H1 (cell line): ENCODE data around the gene RAD51C. TPM values are rescaled to one million over a fixed set of nuclear protein-coding genes. Genes with fewer than 3 reads are reported as not detected.

Experiments
- CTCF ChIA-PET: fragments of 300-600 bp; sonication (Branson Sonifier 250); formaldehyde crosslinking; loops from one replicate; lab custom pipeline; 2021; ENCODE audit not compliant: partially characterized antibody; lab: Charles Lee
- POLR2A ChIA-PET: fragments of 300-600 bp; sonication (Branson Sonifier 250); formaldehyde crosslinking; loops from one replicate; lab custom pipeline; 2021; ENCODE audit warnings: inconsistent platforms; ENCODE audit not compliant: partially characterized antibody; lab: Charles Lee
- DNase-seq, 2 experiments: peaks; one replicate each; pipeline versions ENCODE4 v3.0.0 to v3.0.0-alpha.2; 2010 to 2022; ENCODE audit warnings: low spot score in 2 of 2, low read depth in 1 of 2, mixed read lengths in 1 of 2
- FAIRE-seq: peaks from 2 replicates; lab custom pipeline; 2011; peaks lifted over from hg19 to GRCh38; lab: Jason Lieb, UNC
- H2AFZ ChIP-seq: 2 replicates; pipeline ENCODE4 v1.8.1; 2012; ENCODE audit warnings: low read length, inconsistent platforms
- H2AK5ac ChIP-seq: 2 replicates; pipeline ENCODE4 v1.6.1; 2013; ENCODE audit warnings: low read depth, low read length
- H2BK120ac ChIP-seq: replicated peaks from 2 replicates; pipeline ENCODE3; 2013; ENCODE audit warnings: low read depth, low read length, inconsistent platforms
- H2BK12ac ChIP-seq: 2 replicates; pipeline ENCODE4 v1.6.1; 2013; ENCODE audit warnings: low read depth, low read length
- H2BK15ac ChIP-seq: 2 replicates; pipeline ENCODE4 v1.6.1; 2013; ENCODE audit warnings: low read length
- H2BK20ac ChIP-seq: 2 replicates; pipeline ENCODE4 v1.6.1; 2013; ENCODE audit warnings: low read length
- H2BK5ac ChIP-seq: 2 replicates; pipeline ENCODE4 v1.6.1; 2013; ENCODE audit warnings: low read depth, low read length
- H3K14ac ChIP-seq: 2 replicates; pipeline ENCODE4 v1.6.1; 2013; ENCODE audit warnings: inconsistent platforms; ENCODE audit not compliant: insufficient read length
- H3K18ac ChIP-seq: 2 replicates; pipeline ENCODE4 v1.6.1; 2013; ENCODE audit warnings: low read length; ENCODE audit errors: extremely low read depth
- H3K23ac ChIP-seq: 2 replicates; pipeline ENCODE4 v1.6.1; 2013; ENCODE audit warnings: inconsistent platforms; ENCODE audit not compliant: insufficient read length
- H3K23me2 ChIP-seq: 2 replicates; pipeline ENCODE4 v1.6.1; 2013; ENCODE audit warnings: low read depth, low read length
- H3K27ac ChIP-seq: 2 replicates; pipeline ENCODE4 v1.6.1; 2011; ENCODE audit warnings: low read depth, low read length, inconsistent platforms
- H3K27me3 ChIP-seq, 4 experiments: replicated peaks in 1 of 4; 1 replicate in 1 of 4; 2 replicates in 3 of 4; pipeline versions ENCODE4 v1.6.1 to v1.8.1; 2011 to 2013; ENCODE audit warnings: low read length in 3 of 4, mild to moderate bottlenecking in 3 of 4, inconsistent platforms in 2 of 4, mixed read lengths in 2 of 4, moderate library complexity in 1 of 4; ENCODE audit not compliant: control insufficient read depth in 3 of 4, insufficient read depth in 3 of 4; ENCODE audit errors: extremely low read depth in 1 of 4
- H3K36me3 ChIP-seq, 4 experiments: 2 replicates each; pipeline versions ENCODE4 v1.6.1 to v1.8.1; 2011 to 2013; ENCODE audit warnings: mild to moderate bottlenecking in 4 of 4, low read length in 3 of 4, moderate library complexity in 2 of 4, control low read depth in 1 of 4, inconsistent platforms in 1 of 4; ENCODE audit not compliant: insufficient read depth in 4 of 4, control insufficient read depth in 2 of 4
- H3K4ac ChIP-seq: replicated peaks from 2 replicates; pipeline ENCODE3; 2013; ENCODE audit warnings: low read length, low read depth, mixed read lengths, inconsistent platforms; ENCODE audit not compliant: insufficient read length
- H3K4me1 ChIP-seq, 4 experiments: replicated peaks in 1 of 4; 1 replicate in 1 of 4; 2 replicates in 3 of 4; pipeline versions ENCODE4 v1.6.1 to v1.8.1; 2011 to 2013; ENCODE audit warnings: low read length in 3 of 4, inconsistent platforms in 2 of 4, mixed read lengths in 1 of 4; ENCODE audit not compliant: insufficient read depth in 4 of 4, control insufficient read depth in 3 of 4
- H3K4me2 ChIP-seq, 2 experiments: 2 replicates each; pipeline versions ENCODE4 v1.6.1 to v1.8.1; 2011 to 2013; ENCODE audit warnings: low read depth in 2 of 2, low read length in 2 of 2, control low read depth in 1 of 2, inconsistent platforms in 1 of 2, mild to moderate bottlenecking in 1 of 2; ENCODE audit not compliant: insufficient read depth in 1 of 2
- H3K4me3 ChIP-seq, 4 experiments: fragments of 200-600, 300-600 bp in 1 of 4; sonication (generic), shearing (Covaris generic), sonication (Bioruptor Twin) in 1 of 4; 2 replicates each; pipeline versions ENCODE4 v1.5.1 to v1.8.1; 2011 to 2016; ENCODE audit warnings: low read length in 4 of 4, low read depth in 3 of 4, control low read depth in 2 of 4, inconsistent platforms in 2 of 4, mild to moderate bottlenecking in 2 of 4, mixed read lengths in 1 of 4, moderate library complexity in 1 of 4; ENCODE audit not compliant: insufficient read depth in 2 of 4; ENCODE audit errors: extremely low read depth in 1 of 4
- H3K56ac ChIP-seq: replicated peaks from 2 replicates; pipeline ENCODE3; 2013; ENCODE audit warnings: low read depth, mild to moderate bottlenecking, mixed read lengths, low read length, inconsistent platforms; ENCODE audit not compliant: insufficient read length
- H3K79me1 ChIP-seq: 2 replicates; pipeline ENCODE4 v1.6.1; 2013; ENCODE audit warnings: low read depth, low read length, control low read depth
- H3K79me2 ChIP-seq, 2 experiments: 2 replicates each; pipeline versions ENCODE4 v1.6.1 to v1.8.1; 2012 to 2013; ENCODE audit warnings: low read length in 2 of 2, mild to moderate bottlenecking in 2 of 2, inconsistent platforms in 1 of 2; ENCODE audit not compliant: insufficient read depth in 2 of 2, control insufficient read depth in 1 of 2
- H3K9ac ChIP-seq, 4 experiments: replicated peaks in 1 of 4; 1 replicate in 1 of 4; 2 replicates in 3 of 4; pipeline versions ENCODE4 v1.6.1 to v1.8.1; 2011 to 2013; ENCODE audit warnings: low read depth in 3 of 4, low read length in 3 of 4, control low read depth in 2 of 4, mild to moderate bottlenecking in 2 of 4, moderate library complexity in 2 of 4, inconsistent platforms in 1 of 4; ENCODE audit errors: extremely low read depth in 1 of 4
- H3K9me3 ChIP-seq, 2 experiments: 2 replicates each; pipeline versions ENCODE4 v1.6.1 to v1.8.1; 2012 to 2013; ENCODE audit warnings: mild to moderate bottlenecking in 2 of 2, moderate library complexity in 2 of 2, control low read depth in 1 of 2, inconsistent platforms in 1 of 2, low read depth in 1 of 2, low read length in 1 of 2, mixed read lengths in 1 of 2; ENCODE audit not compliant: insufficient read depth in 2 of 2
- H4K20me1 ChIP-seq, 2 experiments: replicated peaks in 1 of 2; 2 replicates each; pipeline versions ENCODE3 to v1.8.1; 2011 to 2013; ENCODE audit warnings: inconsistent platforms in 2 of 2, low read length in 2 of 2, mild to moderate bottlenecking in 1 of 2; ENCODE audit not compliant: insufficient read depth in 2 of 2, control insufficient read depth in 1 of 2
- H4K5ac ChIP-seq: 2 replicates; pipeline ENCODE4 v1.6.1; 2013; ENCODE audit warnings: low read length, low read depth, mixed read lengths, inconsistent platforms; ENCODE audit not compliant: insufficient read length
- H4K8ac ChIP-seq: 2 replicates; pipeline ENCODE4 v1.8.0; 2013; ENCODE audit warnings: mild to moderate bottlenecking, moderate library complexity, low read length, inconsistent platforms; ENCODE audit not compliant: insufficient read depth; ENCODE audit errors: extremely low read depth
- H4K91ac ChIP-seq: replicated peaks from 2 replicates; pipeline ENCODE3; 2013; ENCODE audit warnings: low read length, mixed read lengths, inconsistent platforms; ENCODE audit not compliant: insufficient read length
- KDM4A ChIP-seq: IDR thresholded peaks from one replicate; pipeline ENCODE4 v1.7.1; 2012; ENCODE audit warnings: low read depth, mild to moderate bottlenecking, moderate library complexity, low read length, inconsistent platforms; ENCODE audit not compliant: severe bottlenecking
- WGBS, 2 experiments: shearing (Covaris generic) in 1 of 2; methylation state at CpG; one replicate each; pipeline versions ENCODE4 v1.1.6 to v1.1.7; 2013 to 2015; ENCODE audit warnings: low lambda C conversion rate in 2 of 2, mixed read lengths in 2 of 2, inconsistent platforms in 1 of 2, low coverage in 1 of 2, missing lambda C conversion rate in 1 of 2; ENCODE audit not compliant: insufficient replicate concordance in 2 of 2, insufficient coverage in 1 of 2, insufficient read length in 1 of 2; ENCODE audit errors: extremely low coverage in 1 of 2, missing lambda C conversion rate in 1 of 2; 5-methylcytosine and 5-hydroxymethylcytosine counted together
- polyA plus RNA-seq, 7 experiments: library from polyadenylated mRNA; depleted of rRNA in 3 of 7; stranded (reverse) in 5 of 7; unstranded in 2 of 7; fragments of >200 nt in 5 of 7; fragments of 200-250 nt in 2 of 7; gene quantifications; 1 replicate in 5 of 7; 2 replicates in 1 of 7; 4 replicates in 1 of 7; pipeline versions ENCODE4 v1.2.1 to v1.2.3, GENCODE V29; 2011 to 2013; ENCODE audit warnings: missing spikeins in 2 of 7, mixed read lengths in 2 of 7
- total RNA-seq: library from RNA; stranded (reverse); fragmentation: NEBNext Ultra II Directional; extraction: Animal tissue kit (Norgen Biotek cat#: 25700); gene quantifications from 2 replicates; pipeline ENCODE4 v1.2.1, GENCODE V29; 2021

Gene RAD51C
- total and polyA plus RNA-seq, 2 of the 8 experiments (the other 6 are each of a cell fraction or from before 2014, with no cell fraction given), result 10.4 to 21.7 TPM

- Histone ChIP-seq H4K91ac (no peak overlapping the region), H2AFZ (no peak overlapping the region), H2BK20ac (no peak overlapping the region), H3K27ac (no peak overlapping the region), H3K23me2 (no peaks in the 10 kb centered on the region), H4K8ac (no peak overlapping the region), H4K5ac (no peak overlapping the region), H3K79me1 (no peaks in the 10 kb centered on the region), H3K4me1 (peaks cover 0 to 4% (median 1%) of the 10 kb centered on the region in 4 experiments; a peak in 2 of 7 replicates), H2BK12ac (no peak overlapping the region), H2BK120ac (no peak overlapping the region), H3K4me3 (no peak overlapping the region), H3K79me2 (no peaks in the 10 kb centered on the region), H3K27me3 (no peaks in the 10 kb centered on the region), H3K14ac (no peak overlapping the region), H3K56ac (no peak overlapping the region), H2BK15ac (no peak overlapping the region), H3K4ac (no peak overlapping the region), H3K9me3 (no peaks in the 10 kb centered on the region), H3K18ac (no peak overlapping the region), H3K36me3 (no peaks in the 10 kb centered on the region), H4K20me1 (no peaks in the 10 kb centered on the region), H3K9ac (no peak overlapping the region), H3K4me2 (no peak overlapping the region), H2AK5ac (no peak overlapping the region), H3K23ac (no peak overlapping the region), H2BK5ac (no peak overlapping the region)
- DNase-seq (no peak), FAIRE-seq (no peak)
- 71% methylated on average over 1 of the region's 1 CpG; no CpG with 5 or more reads in 1 of the 2 experiments for whole genome bisulfite sequencing, 2 experiments
- POLR2A ChIA-PET, result interaction anchor here (1.9 to 3.3 kb wide), 3 partner anchors 9 to 36 kb away, joined by 9 to 17 read pairs (median 12); no protein-coding TSS in a partner anchor
- CTCF ChIA-PET, result no interaction called here
- no peak for TF ChIP-seq KDM4A
Observed at GRCh38 chr17:58667934-58668597, 24.3 kb upstream of the RAD51C start.
